HG03108 (cell line): ENCODE data around the gene EFEMP2.
A peak's percentile ranks its signal among the peaks of the same experiment; 100 is the strongest.

ENCODE experiments used
- ATAC-seq: cut with Tn5 transposase; IDR thresholded peaks from one replicate; pipeline ENCODE4 v1.9.1; 2021; ENCODE audit warnings: moderate library complexity; ENCODE audit not compliant: unreplicated experiment

Gene EFEMP2

DNA sequence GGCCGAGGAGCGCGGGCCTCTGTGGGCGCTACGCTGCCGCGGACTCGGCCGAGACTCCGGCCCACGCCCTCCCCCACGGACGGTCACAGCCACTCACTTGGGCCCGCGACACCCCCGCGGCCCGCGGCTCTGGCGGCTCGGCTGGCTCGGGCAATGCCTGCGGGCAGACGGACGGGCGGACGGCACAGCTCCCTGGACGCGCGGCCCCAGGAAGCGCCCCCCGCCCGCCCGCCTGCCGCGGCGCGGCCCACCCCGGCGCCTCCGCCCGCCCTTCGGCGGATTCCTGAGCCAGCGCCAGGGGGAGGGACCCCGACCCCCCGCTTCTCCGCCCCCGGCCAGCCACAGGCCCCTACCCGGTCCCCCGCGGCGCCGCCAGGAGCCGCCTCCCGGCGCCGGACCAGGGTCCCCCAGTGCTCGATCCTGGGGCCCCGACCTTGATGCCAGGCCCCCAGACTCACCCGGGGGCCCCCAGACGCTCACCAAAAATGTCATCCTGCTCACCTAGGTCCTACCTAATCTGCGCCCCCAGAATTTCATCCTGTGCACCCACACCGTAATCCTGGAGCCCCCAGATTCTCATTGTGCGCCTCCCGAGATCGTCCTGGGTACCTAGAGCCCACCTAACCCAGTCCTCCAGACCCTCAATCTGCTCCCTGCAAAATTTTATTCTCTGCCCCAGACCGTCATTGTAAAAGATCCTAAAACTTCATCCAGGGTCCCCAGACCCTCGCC is at the start of gene EFEMP2:
Gene EFEMP2, minus strand, starts transcription at position 215 of the 732 bp plus-strand sequence. CDS start 446 bp downstream, outside the sequence.
- no peak for ATAC-seq

DNA sequence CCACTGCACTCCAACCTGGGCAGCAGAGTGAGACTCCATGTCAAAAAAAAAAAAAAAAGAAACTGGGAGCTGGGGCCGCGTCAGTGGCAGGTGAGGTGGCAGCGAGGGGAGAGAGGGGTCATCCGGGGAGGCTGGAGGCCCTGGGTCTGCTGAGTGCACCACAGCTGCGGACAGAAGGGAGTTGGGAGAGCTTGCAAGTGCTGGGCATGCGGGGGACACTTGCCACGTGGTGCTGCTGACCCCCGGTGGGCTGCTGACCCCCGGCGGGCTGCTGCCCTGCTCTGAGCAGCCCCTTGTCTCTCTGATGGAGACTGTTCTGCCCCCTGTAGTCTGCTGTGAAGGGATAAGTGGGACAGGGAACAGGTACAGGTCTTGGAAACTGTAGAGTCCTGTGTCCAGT is 49.3 kb upstream of the EFEMP2 start:
- no peak for ATAC-seq

DNA sequence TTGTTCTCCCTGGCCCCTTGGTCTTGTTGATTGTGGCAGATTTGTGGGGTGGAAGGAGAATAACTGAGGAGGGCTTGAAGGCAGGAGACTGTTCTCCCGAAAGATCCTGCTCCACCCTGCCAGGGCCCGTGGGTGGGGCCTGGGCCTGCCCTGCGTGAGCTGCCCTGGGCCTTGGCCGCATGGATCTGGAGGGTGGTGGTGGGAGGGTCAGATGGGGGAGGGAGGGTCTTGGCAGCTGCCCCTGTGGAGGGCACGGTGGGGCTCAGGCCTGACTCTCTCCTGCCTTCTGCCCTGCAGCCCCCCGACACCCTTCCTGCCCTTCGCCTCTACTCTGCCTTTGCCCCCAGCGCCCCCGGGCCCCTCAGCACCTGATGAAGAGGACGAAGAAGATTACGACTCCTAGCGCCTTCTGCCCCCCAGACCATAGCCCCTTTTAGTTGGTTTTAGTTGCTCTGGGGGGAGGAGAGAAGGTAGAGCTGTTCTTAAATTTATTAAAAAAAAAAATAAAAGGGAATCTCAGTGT is 48.5 kb upstream of the EFEMP2 start:
- ATAC-seq: no peak

DNA sequence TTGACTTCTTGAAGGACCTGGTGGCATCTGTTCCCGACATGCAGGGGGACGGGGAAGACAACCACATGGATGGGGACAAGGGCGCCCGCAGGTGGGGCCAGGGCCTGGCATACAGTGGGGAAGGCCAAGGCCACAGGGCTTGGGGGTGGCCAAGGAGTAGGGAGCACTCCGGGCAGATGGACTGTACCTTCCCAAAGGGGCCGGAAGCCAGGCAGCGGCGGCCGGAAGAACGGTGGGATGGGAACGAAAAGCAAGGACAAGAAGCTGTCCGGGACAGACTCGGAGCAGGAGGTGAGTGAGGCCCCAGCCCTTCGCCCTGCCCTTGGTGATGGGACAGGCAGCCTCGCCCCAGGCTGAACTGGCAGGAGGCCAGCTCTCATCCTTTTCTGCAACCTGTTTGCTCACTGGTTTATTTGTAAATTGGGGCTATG is 47.8 kb upstream of the EFEMP2 start:
- ATAC-seq: no peak

DNA sequence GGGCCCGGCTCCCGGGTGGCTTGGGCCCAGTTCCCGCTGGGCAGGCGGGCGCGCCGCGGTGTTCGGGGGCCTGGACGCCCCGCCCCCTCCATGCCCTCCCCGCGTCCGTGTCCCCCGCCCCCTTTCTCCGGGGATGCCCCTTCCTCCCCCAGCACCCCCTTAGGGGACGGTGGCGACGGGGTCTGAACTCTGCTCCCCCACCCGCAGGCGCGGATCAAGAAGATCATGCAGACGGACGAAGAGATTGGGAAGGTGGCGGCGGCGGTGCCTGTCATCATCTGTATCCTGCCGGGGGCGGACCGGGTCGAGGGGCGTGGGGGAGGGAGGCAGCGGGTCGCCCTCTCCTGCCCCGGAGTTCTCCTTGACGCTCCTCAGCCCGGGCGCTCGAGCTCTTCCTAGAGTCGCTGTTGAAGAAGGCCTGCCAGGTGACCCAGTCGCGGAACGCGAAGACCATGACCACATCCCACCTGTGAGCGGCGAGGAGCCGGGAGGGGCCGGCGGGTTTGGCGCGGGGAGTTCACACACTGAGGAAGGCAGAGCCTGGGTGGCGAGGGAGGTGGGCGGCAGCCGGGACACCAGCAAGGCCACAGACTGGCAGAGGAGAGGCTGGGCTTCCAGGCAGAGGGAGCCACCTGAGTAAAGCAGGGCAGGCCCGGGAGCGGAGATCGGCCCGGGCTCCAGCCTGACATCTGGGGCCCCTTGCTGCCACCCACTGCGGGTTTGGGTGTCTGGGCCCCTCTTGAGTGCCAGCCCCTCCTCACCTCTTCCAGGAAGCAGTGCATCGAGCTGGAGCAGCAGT is 47.2 kb upstream of the EFEMP2 start:
- ATAC-seq: peak; percentile 32

DNA sequence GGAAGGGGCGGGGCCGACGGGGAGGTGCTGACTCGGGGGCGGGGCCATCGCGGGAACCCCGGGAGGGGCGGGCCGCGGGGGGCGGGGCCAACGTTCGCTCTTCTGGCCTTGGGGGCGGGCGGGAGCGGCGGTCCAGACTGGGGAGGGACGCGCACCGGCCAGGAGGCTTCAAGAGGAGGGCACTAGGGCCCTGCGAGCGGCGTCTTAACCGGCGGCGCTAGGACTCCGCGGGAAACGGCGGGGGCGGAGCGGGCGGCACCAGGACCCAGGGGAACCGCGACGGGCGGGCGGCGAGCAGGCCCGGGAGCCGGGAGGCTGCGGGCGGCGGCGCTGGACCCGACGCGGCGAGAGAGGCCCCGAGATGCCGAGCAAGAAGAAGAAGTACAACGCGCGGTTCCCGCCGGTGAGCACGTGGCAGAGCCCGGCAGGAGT is 46.6 kb upstream of the EFEMP2 start, which contains the start of gene DRAP1:
Gene DRAP1, plus strand, starts transcription at position 286 of the 432 bp plus-strand sequence. Its CDS starts 76 bp downstream, at position 362.
- ATAC-seq: peak; percentile 85

DNA sequence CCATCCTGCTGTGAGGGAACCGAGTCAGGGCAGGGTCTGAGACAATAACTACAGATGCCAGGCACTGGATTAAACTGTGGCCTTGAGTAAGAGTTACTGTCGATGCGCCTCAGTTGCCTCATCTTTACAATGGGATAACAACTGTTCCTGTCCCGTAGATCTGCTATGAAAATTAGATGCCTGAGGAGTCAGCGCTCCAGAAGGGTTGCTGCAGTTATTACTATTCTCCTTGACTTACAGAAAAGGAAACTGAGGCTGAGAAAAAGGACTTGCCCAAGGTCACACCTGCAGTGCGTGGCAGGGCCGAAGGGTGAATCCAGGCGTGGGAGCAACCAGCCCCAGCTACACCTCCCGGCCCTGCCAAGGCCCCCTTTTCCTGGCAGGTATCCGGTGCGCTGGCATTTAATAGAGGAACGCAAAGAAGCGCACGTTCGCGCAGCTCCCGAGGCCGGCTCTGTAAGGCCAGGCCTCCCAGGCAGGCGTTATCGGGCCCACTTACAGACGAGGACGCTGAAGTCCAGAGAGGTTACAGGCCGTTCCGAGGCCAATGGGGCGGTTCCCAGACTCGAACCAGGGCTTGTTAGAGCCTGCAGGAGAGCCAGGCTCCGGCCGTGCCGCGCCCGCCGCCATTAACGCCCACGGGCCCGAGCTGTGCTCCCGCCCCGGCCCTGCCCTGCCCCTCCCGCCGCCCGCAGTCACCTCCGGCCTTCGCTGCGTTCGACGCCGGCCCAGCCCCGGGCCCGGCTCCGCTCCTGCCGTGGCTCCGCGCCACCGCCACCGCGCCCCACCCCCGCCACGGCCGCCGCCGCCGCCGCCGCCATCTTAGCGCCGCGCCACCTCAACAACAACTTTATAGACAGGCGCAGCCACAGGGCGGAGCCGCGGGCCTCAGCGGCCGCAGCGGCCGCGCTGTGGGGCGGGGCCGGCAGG is 45.9 kb upstream of the EFEMP2 start, which contains the start of gene C11orf68:
Gene C11orf68, minus strand, starts transcription at position 852 of the 930 bp plus-strand sequence. Its CDS starts 31 bp downstream, at position 821.
- ATAC-seq: peak; percentile 37

DNA sequence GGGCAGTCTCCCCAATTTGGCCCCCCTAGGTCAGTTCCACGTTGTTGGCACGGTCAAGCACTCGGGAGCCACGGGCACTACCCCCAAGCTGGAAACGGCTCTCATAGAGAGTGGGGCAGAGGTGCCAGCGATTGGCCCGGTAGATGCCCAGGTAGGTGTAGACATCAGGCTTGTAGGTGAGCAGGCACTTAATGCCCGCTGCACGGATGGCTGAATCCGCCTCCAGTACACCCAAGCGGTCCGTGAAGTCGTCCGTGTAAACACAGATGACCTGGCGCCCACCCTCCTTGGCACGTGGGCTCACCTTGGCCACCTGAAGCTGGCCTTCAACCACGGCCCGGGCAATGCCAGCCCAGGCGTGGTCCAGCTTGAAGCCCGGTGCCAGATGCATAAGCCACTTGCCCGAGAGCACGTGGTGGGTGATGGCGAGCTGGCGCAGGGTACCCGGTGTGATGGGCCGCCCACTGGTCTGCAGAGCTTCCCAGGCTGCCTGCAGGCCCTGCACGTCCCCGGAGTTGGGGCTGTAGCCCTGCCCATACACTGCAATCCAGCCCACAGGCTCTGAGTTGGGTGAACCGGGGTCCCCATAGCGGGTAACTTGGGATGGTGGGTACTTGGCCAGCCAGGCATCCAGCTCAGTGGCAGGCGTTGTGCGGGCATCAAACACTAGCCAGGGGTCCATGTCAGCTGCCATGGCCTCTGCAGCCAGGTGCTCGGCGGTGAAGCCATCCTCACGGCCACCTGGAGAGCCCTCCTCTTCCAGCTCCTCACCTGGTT is 45.0 kb upstream of the EFEMP2 start:
- ATAC-seq: no peak

DNA sequence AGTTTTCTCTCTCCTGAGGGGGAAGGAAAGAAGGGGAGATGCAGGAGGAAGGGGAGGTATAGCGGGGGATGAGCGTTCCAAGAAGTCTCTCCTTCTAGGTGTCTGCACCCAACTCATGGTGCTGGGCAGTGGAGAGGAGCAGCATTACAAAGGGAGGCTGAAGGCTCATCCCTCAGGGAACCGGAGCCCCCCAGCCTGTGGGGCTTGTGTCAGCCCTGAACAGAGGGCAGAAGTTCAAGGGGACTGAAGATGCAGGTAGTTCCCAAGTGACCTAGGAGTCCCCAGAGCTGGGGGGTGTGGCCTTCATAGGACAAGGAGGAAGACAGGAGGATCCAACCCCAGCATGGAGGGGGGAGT is 44.5 kb upstream of the EFEMP2 start:
- ATAC-seq: no peak

DNA sequence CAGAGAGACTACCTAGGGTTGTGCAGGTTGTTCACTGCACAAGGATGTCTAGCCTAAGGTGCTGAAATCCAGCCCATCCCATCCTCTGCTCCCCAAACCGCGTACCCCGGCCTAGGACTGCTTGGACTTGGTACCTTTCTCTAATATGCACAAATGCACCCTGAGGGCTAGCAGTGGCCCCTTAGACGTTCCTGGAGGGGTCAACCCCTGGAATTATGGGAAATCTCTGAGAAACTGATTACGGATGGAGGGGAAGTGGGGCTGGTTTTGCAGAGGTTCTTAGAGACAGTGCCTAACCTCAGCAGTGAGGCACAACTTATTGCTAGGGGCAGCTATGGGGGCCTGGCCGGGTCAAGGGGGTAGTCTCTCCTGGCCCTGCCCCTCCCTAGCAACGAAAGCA is 43.8 kb upstream of the EFEMP2 start:
- no peak for ATAC-seq

DNA sequence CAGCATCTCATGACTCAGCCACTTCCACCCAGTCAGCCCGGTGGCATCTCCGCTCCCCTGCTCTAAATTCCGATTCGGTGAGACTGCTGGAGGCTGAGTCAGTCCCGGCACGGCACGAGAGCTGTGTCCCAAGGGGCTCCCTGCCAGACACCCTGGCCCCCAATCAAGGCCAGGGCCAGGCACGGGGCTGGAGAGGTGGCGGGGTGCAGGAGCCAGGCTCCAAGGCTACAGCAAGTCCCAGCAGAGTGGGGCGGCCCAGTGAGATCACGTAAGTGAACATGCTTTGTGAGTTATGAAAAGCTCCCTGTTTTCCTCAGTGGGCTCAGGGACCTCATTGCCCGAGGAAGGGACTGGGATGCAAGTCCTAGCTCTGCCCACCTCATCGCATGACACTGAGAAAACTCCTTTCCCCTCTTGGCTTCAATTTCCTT is 43.2 kb upstream of the EFEMP2 start:
- ATAC-seq: no peak

DNA sequence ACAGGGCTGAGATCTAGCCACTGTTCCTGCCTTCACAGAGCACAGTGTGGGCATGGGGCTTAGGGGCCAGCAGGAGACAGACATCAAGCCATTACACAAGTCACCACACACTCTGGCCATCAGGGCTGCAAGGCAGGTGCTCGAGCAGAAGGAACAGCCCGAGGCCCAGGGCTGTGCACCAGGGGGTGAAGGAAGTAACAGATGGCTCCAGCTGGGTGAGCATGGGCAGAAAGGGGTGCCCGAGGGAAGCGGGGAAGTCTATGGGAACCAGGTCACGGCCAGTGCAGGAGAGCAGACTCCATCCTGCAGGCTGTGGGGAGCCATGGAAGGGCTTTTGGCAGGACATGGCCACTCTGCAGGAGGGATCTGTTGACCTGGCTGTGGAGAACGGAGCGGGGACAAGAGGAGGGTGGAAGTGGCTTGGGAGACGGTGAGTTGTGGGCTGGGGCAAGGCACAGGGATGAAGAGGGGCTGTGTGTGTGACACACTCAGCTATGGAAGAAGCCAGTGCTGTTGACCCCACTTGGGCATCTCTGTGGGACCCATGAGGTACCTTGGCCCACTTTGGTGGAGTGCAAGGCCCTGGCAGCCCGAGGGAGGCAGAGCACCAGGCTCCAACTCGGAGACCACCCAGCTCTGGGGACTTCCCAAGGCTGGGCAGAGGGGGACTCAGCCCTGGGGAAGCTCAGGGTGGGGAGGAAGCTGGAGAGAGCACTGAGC is 42.7 kb upstream of the EFEMP2 start:
- ATAC-seq: no peak

DNA sequence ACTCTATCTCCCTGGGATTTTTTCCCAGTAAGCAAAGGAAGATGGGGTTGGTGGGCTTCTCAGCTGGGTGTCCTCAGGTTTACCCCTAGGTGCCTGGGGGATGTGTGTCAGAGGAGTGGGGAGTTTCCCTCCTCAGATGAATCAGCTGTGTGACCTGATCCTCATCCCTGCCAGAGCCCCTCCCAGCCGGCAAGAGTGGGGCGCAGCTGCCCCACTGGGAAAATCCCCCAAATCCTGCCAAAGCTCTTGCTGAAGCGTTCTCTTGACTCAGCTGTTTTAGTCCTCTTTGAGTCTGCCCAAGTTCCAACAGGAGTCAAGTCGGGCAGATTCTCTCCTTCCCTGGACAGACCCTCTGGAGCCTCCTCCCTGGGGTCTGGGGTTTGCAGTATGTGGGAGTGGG is 40.2 kb upstream of the EFEMP2 start:
- ATAC-seq: no peak

DNA sequence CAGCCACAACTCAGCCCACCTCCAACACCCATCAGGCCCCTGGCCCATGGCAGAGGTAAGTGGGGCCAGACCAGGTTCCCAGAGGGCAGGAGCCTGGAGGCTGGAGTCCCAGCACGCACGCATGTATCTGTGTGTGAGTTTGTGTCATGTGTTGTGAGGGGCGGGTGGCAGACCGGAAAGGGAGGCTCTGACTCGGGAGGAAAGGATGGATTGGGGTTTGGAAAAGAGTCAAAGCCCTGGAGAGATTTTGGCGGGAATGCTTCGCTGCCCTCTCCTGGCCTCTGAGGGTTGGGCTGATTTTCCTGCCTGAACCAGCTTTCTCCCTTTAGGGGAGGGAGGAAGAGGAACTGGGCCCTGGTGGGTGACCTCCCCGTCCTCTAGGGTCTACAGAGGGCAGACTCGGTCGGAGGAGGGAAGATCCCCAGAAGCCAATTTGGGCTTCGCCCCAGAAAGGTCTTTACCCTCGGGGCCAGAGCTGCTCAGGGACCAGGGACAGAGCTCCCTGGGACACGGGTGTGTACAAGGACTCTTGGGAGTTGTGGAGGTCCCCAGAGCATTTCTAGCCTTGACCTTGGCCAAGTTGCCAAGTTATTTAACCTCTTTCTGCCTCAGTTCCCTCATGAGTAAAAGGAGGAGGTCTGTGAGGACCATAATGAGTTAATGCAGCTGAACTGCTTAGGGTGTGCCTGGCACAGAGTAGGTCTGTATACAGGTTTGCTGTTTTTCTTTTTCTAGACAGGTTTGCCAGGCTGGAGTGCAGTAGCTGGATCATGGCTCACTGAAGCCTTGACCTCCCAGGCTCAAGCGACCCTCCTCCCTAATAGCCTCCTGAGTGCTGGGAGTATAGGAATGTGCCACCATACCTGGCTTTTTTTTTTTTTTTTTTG is 39.3 kb upstream of the EFEMP2 start:
- no peak for ATAC-seq

DNA sequence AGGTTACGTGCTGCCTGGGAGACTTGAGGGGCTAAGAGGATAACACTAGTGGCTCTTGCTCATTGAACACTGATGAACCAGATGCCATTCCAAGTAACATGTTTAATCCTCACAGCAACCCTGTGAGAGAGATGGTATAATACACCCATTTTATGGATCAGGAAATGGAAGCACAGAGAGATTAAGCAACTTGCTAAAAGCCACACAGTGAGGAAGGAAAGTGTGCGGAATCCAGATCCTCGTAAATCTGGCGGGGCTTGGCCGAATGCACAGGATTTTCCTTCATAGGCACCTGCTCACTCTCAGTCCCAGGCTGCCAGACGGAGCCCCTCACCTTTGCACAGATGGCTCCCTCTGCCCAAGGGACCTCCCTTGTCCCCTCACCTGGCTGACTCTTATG is 35.3 kb upstream of the EFEMP2 start:
- ATAC-seq: no peak

DNA sequence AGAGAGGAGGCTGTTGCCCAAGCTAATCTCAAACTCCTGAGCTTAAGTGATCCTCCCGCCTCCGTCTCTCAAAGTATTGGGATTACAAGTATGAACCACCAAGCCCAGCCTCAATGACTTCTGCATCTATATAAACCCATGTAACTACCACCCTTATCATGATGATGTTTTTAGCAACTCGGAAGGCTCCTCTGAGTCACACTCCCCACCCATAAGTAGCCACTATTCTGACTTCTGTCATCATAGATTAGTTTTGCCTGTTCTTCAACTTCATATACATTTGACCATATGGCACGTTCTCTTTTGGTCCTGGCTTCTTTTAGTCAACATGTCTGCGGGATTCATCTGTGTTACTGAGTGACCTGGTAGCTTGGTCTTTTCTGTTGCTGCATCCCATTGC is 34.0 kb upstream of the EFEMP2 start:
- no peak for ATAC-seq

DNA sequence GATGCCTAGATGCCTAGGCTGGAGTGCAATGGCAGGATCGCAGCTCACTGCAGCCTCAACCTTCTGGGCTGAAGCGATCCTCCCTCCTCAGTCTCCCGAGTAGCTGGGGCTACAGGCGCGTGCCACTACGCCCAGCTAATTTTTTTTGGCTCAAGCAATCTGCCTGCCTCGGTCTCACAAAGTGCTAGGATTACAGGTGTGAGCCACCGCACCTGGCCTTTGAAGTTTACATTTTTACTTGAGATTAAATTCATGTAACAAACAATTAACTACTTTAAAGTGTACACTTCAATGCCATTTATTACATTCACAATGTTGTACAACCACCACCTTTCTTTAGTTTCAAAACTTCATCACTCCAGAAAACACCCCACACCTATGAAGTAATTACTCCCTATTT is 31.1 kb upstream of the EFEMP2 start:
- ATAC-seq: no peak

DNA sequence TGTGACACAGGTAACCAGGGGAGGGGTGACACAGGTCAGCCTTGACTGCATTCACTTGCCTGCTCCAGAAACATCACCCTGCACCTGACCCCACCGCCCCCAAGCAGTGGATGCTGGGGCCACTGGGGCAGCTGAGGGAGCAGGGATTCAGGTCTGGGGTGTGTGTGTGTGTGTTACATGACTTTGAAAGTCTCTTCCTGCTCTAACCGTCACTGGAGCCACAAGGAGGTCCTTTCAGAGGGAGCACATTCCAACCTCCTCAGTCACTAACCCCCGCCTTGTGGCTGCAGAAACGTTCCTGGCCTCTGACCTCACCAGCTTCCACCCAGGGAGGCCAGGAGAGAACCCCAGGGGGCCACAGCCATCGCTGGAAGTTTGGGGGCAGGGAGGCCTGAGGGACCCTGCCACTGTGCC is 30.5 kb upstream of the EFEMP2 start:
- ATAC-seq: no peak

DNA sequence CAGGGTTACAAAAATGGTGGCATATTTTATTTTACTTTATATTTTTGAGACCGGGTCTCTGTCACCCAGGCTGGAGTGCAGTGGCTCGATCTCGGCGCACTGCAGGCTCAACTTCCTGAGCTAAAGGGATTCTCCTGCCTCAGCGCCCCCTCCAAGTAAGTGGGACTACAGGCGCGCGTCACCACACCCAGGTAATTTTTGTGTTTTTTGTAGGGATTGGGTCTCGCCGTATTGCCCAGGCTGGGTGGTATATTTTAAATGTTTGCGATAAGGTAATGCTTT is 28.2 kb upstream of the EFEMP2 start:
- ATAC-seq: no peak
